Hepatocyte (in vitro differentiated cells): ENCODE measurements around the gene ARL10.

Source experiments
- CTCF ChIP-seq: fragments of 200-600 bp; sonication (generic); IDR thresholded peaks from 2 replicates; pipeline ENCODE4 v1.5.1; 2016; ENCODE audit warnings: antibody characterized with exemption, mild to moderate bottlenecking; ENCODE audit not compliant: poor library complexity
- EZH2 ChIP-seq: fragments of 200-600 bp; sonication (generic); IDR thresholded peaks from 2 replicates; pipeline ENCODE4 v1.6.1; 2016; ENCODE audit warnings: antibody characterized with exemption, mild to moderate bottlenecking, borderline replicate concordance

- TF ChIP-seq CTCF (no peak), EZH2 (no peak)
These were observed 27.2 kb downstream of the ARL10 start for GRCh38 chr5:176392526-176392925.
